Aorta (tissue), 5 donors: Measurements from ENCODE around the gene ZNF808. TPM values are rescaled to one million over a fixed set of nuclear protein-coding genes. Genes with fewer than 3 reads are reported as not detected.
A peak's percentile ranks its signal among the peaks of the same experiment; 100 is the strongest.
"Not testable (repeated sequence)": the region's sequence is repeated elsewhere in the genome, so short reads cannot be mapped to it uniquely, and the experiment has no call there.

Source experiments
- ATAC-seq: fragments of 200-7000 bp; cut with Tn5 transposase; one replicate; pipeline ENCODE4 v1.9.1; 2022; ENCODE audit warnings: moderate library complexity; ENCODE audit not compliant: low FRiP score
- DNase-seq, 2 donors: peaks; one replicate each; pipeline ENCODE4 v3.0.0-alpha.2; 2020
- H3K27ac ChIP-seq, 2 donors: one replicate each; pipeline ENCODE4 v1.5.1; 2013; ENCODE audit warnings: low read length in 2 of 2, mild to moderate bottlenecking in 2 of 2, moderate library complexity in 2 of 2, control low read depth in 1 of 2, inconsistent platforms in 1 of 2, low read depth in 1 of 2
- H3K27me3 ChIP-seq, 2 donors: one replicate each; pipeline ENCODE4 v1.6.1; 2013; ENCODE audit warnings: control low read depth in 1 of 2, low read length in 1 of 2, mild to moderate bottlenecking in 1 of 2, moderate library complexity in 1 of 2; ENCODE audit not compliant: insufficient read depth in 2 of 2, control insufficient read depth in 1 of 2
- H3K36me3 ChIP-seq, 2 donors: one replicate each; pipeline ENCODE4 v1.6.1; 2013; ENCODE audit warnings: control low read depth in 1 of 2, low read length in 1 of 2, mild to moderate bottlenecking in 1 of 2; ENCODE audit not compliant: insufficient read depth in 2 of 2, control insufficient read depth in 1 of 2
- H3K4me1 ChIP-seq, 2 donors: one replicate each; pipeline ENCODE4 v1.6.1; 2013; ENCODE audit warnings: low read length in 2 of 2, control low read depth in 1 of 2, mild to moderate bottlenecking in 1 of 2, moderate library complexity in 1 of 2; ENCODE audit not compliant: insufficient read depth in 2 of 2, control insufficient read depth in 1 of 2
- H3K4me3 ChIP-seq, 2 donors: one replicate each; pipeline ENCODE4 v1.5.1; 2013; ENCODE audit warnings: low read length in 2 of 2, control low read depth in 1 of 2, mild to moderate bottlenecking in 1 of 2
- H3K9me3 ChIP-seq: one replicate; pipeline ENCODE4 v1.6.1; 2013; ENCODE audit warnings: mild to moderate bottlenecking, low read length; ENCODE audit not compliant: control insufficient read depth
- WGBS, 2 donors: extraction: QIAGEN DNeasy Blood & Tissue Kit; methylation state at CpG; one replicate each; pipeline ENCODE4 v1.1.7; 2013; 5-methylcytosine and 5-hydroxymethylcytosine counted together
- intact Hi-C, 2 donors: fragments of 100-400 bp; cut with DNase I; formaldehyde crosslinking; loops; one replicate each; pipeline versions ENCODE4 v1.14.2 to v1.15.0; 2022
- polyA plus RNA-seq, 2 donors: library from polyadenylated mRNA; stranded (reverse); fragments of 200-250 nt; gene quantifications; one replicate each; pipeline ENCODE4 v1.2.3, GENCODE V29; 2013
- total RNA-seq, 2 donors: library from RNA; stranded (reverse); fragmentation: NEBNext Ultra II Directional; extraction: Animal tissue kit (Norgen Biotek cat#: 25700); gene quantifications; one replicate each; pipeline ENCODE4 v1.2.1, GENCODE V29; 2021
- donor health status: healthy with polysubstance abuse.
- donor health status: Bipolar disorder and iron deficiency.
- donor health status: DM: no; HTN: no; CAD: no.
- donor health status: DM: no; HTN: no; CAD: no.
- donor health status: DM: yes; HTN: yes; CAD: no.

Gene ZNF808
- total and polyA plus RNA-seq, 4 donors: 1.1 to 36.4 (median 11.0) TPM

- intact Hi-C loops: no loop called here
These were observed 40.5 kb downstream of the ZNF808 start for GRCh38 chr19:52567921-52568320.

GRCh38 chr19:52569638-52569999, 42.2 kb downstream of the ZNF808 start:
- Histone ChIP-seq H3K4me3 (peak overlapping the region in 1 of 2 donors; percentile 16), H3K27ac (peak overlapping the region in 1 of 2 donors; percentile 30)
- H3K27me3 ChIP-seq, intact Hi-C loops, H3K4me1 ChIP-seq, H3K36me3 ChIP-seq, H3K9me3 ChIP-seq: not testable (repeated sequence)
- DNase-seq: peak; percentile 73 to 87
- 1 to 2% methylated on average over 13 of the region's 13 CpGs for WGBS, 2 donors
- ATAC-seq: peak; percentile 49

More at GRCh38 chr19:52567921-52568320, 40.5 kb downstream of the ZNF808 start:
- no peaks in the 10 kb centered on the region for H3K27me3 ChIP-seq
- H3K4me1 ChIP-seq: no peaks in the 10 kb centered on the region
- H3K36me3 ChIP-seq: no peaks in the 10 kb centered on the region
- H3K4me3 ChIP-seq: no peak overlapping the region
- WGBS, 2 donors: 98% methylated on average over 14 of the region's 14 CpGs
- DNase-seq (no peak), ATAC-seq (no peak)
- H3K9me3 ChIP-seq: no peaks in the 10 kb centered on the region
- no peak overlapping the region for H3K27ac ChIP-seq

GRCh38 chr19:52570000-52570861, 42.8 kb downstream of the ZNF808 start, which contains the start of gene ZNF701:
TSS of gene ZNF701 (plus strand) at chr19:52570287. CDS start at chr19:52574148, 3,861 bp downstream.
- no peaks in the 10 kb centered on the region for H3K9me3 ChIP-seq
- intact Hi-C loops: no loop called here
- H3K27me3 ChIP-seq: no peaks in the 10 kb centered on the region
- H3K36me3 ChIP-seq: peaks cover 0 to 1% of the 10 kb centered on the region in 2 donors
- peak within 1 kb of the TSS; percentile 72 to 86 for H3K4me3 ChIP-seq
- 1% methylated on average over 57 of the region's 57 CpGs for WGBS, 2 donors
- peak; percentile 97 to 99 for DNase-seq
- peak within 1 kb of the TSS in 1 of 2 donors; percentile 30 for H3K27ac ChIP-seq
- H3K4me1 ChIP-seq: no peaks in the 10 kb centered on the region
- ATAC-seq: peak; percentile 100

GRCh38 chr19:52584736-52585440, 57.4 kb downstream of the ZNF808 start:
- Histone ChIP-seq H3K27me3 (no peaks in the 10 kb centered on the region), H3K4me1 (no peaks in the 10 kb centered on the region), H3K4me3 (peak overlapping the region; percentile 18 to 21), H3K27ac (peak overlapping the region in 1 of 2 donors; percentile 66), H3K9me3 (no peaks in the 10 kb centered on the region), H3K36me3 (peaks cover 3 to 6% of the 10 kb centered on the region in 2 donors)
- WGBS, 2 donors: 7 to 31% methylated on average over 36 to 39 of the region's 39 CpGs
- intact Hi-C loops: no loop called here
- no peak for DNase-seq
- ATAC-seq: peak; percentile 88

- WGBS, 2 donors: 82 to 85% methylated on average over 6 of the region's 6 CpGs
- intact Hi-C loops: no loop called here
- Histone ChIP-seq H3K4me1 (no peaks in the 10 kb centered on the region), H3K36me3 (peaks cover 3 to 6% of the 10 kb centered on the region in 2 donors), H3K27me3 (no peaks in the 10 kb centered on the region), H3K27ac (no peak overlapping the region), H3K9me3 (no peaks in the 10 kb centered on the region), H3K4me3 (no peak overlapping the region)
- no peak for DNase-seq
- ATAC-seq: peak; percentile 27
These were observed 58.1 kb downstream of the ZNF808 start for GRCh38 chr19:52585604-52586003.

- intact Hi-C loops: no loop called here
- Histone ChIP-seq H3K36me3 (no peaks in the 10 kb centered on the region), H3K27me3 (no peaks in the 10 kb centered on the region), H3K27ac (no peak overlapping the region), H3K4me3 (no peak overlapping the region), H3K9me3 (no peaks in the 10 kb centered on the region), H3K4me1 (no peaks in the 10 kb centered on the region)
- no peak for ATAC-seq
- no peak for DNase-seq
- WGBS, 2 donors: 90 to 96% methylated on average over 5 of the region's 5 CpGs
These were observed 63.3 kb downstream of the ZNF808 start for GRCh38 chr19:52590728-52591127.

GRCh38 chr19:52592301-52592700, 64.8 kb downstream of the ZNF808 start:
- Histone ChIP-seq H3K4me1 (no peaks in the 10 kb centered on the region), H3K9me3 (no peaks in the 10 kb centered on the region), H3K36me3 (no peaks in the 10 kb centered on the region), H3K4me3 (no peak overlapping the region), H3K27ac (no peak overlapping the region), H3K27me3 (no peaks in the 10 kb centered on the region)
- intact Hi-C loops: no loop called here
- ATAC-seq: no peak
- no peak for DNase-seq
- WGBS, 2 donors: 65 to 100% methylated on average over 3 of the region's 3 CpGs

GRCh38 chr19:52593441-52593840, 66.0 kb downstream of the ZNF808 start:
- H3K36me3 ChIP-seq, H3K9me3 ChIP-seq, ATAC-seq, intact Hi-C loops, DNase-seq, H3K27me3 ChIP-seq, H3K4me1 ChIP-seq, H3K4me3 ChIP-seq, H3K27ac ChIP-seq: not testable (repeated sequence)
- WGBS, 2 donors: 97% methylated on average over 7 of the region's 25 CpGs; no CpG with 5 or more reads in 1 of the 2 donors
